Measurements from ENCODE around the gene BBS9.

BBS9 gene

GRCh38 chr7:33129806-33130153 is 416 bp downstream of the BBS9 start:
- DNase-seq (ENCODE audit: insufficient read length) (no peak), FAIRE-seq (no peak)
- TF ChIP-seq POLR2AphosphoS5 (IDR thresholded peaks at IDR 0.05; ENCODE audit: low read depth, low read length) = no peak
- TF ChIP-seq POLR2A (IDR thresholded peaks at IDR 0.05; ENCODE audit: low read depth, low read length) = no peak
- no peak for TF ChIP-seq TAF1 (IDR thresholded peaks at IDR 0.05; ENCODE audit: borderline replicate concordance, low read depth, low read length)

GRCh38 chr7:33130184-33130583 is 820 bp downstream of the BBS9 start:
- TF ChIP-seq POLR2AphosphoS5 (IDR thresholded peaks at IDR 0.05; ENCODE audit: low read depth, low read length) (no peak), POLR2A (IDR thresholded peaks at IDR 0.05; ENCODE audit: low read depth, low read length) (no peak), TAF1 (IDR thresholded peaks at IDR 0.05; ENCODE audit: borderline replicate concordance, low read depth, low read length) (no peak)
- no peak for DNase-seq (ENCODE audit: insufficient read length)
- no peak for FAIRE-seq

- DNase-seq (ENCODE audit: insufficient read length) (no peak), FAIRE-seq (no peak)
- TF ChIP-seq POLR2AphosphoS5 (IDR thresholded peaks at IDR 0.05; ENCODE audit: low read depth, low read length) (no peak), POLR2A (IDR thresholded peaks at IDR 0.05; ENCODE audit: low read depth, low read length) (no peak), TAF1 (IDR thresholded peaks at IDR 0.05; ENCODE audit: borderline replicate concordance, low read depth, low read length) (no peak)
These were observed 7.7 kb downstream of the BBS9 start for GRCh38 chr7:33137103-33137502.

GRCh38 chr7:33142585-33142984 is 13.2 kb downstream of the BBS9 start:
- TF ChIP-seq POLR2AphosphoS5 (IDR thresholded peaks at IDR 0.05; ENCODE audit: low read depth, low read length) = no peak
- TF ChIP-seq TAF1 (IDR thresholded peaks at IDR 0.05; ENCODE audit: borderline replicate concordance, low read depth, low read length) = no peak
- no peak for TF ChIP-seq POLR2A (IDR thresholded peaks at IDR 0.05; ENCODE audit: low read depth, low read length)
- DNase-seq (ENCODE audit: insufficient read length) (no peak), FAIRE-seq (no peak)

DNA sequence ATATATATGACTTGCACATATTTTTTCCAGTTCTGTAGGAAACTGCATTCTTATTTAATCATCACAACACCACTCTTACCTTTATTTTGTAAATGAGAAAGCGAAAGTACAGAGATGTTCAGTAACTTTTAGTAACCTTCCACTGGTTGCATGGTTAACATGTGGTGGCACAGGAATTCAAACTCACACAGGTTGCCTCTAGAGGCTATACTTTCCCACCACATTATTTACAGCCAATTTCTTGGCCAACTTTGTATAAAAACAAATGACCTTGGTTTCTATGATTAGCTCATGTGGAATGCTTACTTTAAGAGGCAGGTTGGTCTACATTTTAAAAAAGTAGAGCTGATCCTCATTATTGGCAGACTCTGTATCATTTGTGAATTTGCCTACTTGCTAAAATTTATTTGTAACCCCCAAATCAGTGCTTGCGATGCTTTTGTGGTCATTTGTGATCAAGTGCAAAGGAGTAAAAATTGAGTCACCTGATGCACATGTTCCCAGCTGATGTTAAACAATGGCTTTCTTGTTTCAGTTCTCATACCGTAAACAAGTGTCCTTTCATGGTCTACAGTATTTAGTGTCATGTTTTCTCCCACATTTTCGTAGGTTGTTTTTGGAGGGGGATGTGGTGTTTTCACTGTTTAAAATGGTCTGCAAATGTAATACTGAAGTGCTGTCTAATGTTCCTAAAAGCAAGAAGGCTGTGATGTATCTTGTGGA is 14.8 kb downstream of the BBS9 start:
- DNase-seq (ENCODE audit: insufficient read length) (no peak), FAIRE-seq (no peak)
- no peak for TF ChIP-seq TAF1 (IDR thresholded peaks at IDR 0.05; ENCODE audit: borderline replicate concordance, low read depth, low read length)
- TF ChIP-seq POLR2AphosphoS5 (IDR thresholded peaks at IDR 0.05; ENCODE audit: low read depth, low read length) = no peak
- no peak for TF ChIP-seq POLR2A (IDR thresholded peaks at IDR 0.05; ENCODE audit: low read depth, low read length)

GRCh38 chr7:33145156-33145555 is 15.8 kb downstream of the BBS9 start:
- no peak for TF ChIP-seq POLR2A (IDR thresholded peaks at IDR 0.05; ENCODE audit: low read depth, low read length)
- TF ChIP-seq POLR2AphosphoS5 (IDR thresholded peaks at IDR 0.05; ENCODE audit: low read depth, low read length) = no peak
- DNase-seq (ENCODE audit: insufficient read length) (no peak), FAIRE-seq (no peak)

DNA sequence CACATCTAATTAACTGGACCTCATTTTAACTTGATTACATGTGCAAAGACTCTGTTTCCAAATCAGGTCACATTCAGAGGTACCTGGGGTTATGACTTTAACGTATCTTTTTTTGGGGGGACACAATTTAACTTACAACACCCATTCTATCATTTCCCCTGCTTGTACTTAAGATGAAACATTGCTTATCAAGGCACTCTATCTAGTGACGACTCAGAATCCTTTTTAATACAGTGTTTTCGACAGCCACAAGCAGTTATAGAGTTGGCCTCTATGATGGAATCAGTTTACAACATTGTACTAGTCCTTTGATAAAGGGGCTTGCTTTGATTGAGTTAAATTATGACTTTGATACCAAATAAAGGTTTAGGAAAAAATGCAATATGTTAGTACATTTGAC is 22.7 kb downstream of the BBS9 start:
- DNase-seq (ENCODE audit: insufficient read length) (no peak), FAIRE-seq (no peak)
- TF ChIP-seq TAF1 (IDR thresholded peaks at IDR 0.05; ENCODE audit: borderline replicate concordance, low read depth, low read length) (no peak), POLR2AphosphoS5 (IDR thresholded peaks at IDR 0.05; ENCODE audit: low read depth, low read length) (no peak), POLR2A (IDR thresholded peaks at IDR 0.05; ENCODE audit: low read depth, low read length) (no peak)

GRCh38 chr7:33155811-33156210 is 26.4 kb downstream of the BBS9 start:
- FAIRE-seq (no peak), DNase-seq (ENCODE audit: insufficient read length) (no peak)
- TF ChIP-seq POLR2A (IDR thresholded peaks at IDR 0.05; ENCODE audit: low read depth, low read length) = no peak
- TF ChIP-seq POLR2AphosphoS5 (IDR thresholded peaks at IDR 0.05; ENCODE audit: low read depth, low read length) = no peak
- no peak for TF ChIP-seq TAF1 (IDR thresholded peaks at IDR 0.05; ENCODE audit: borderline replicate concordance, low read depth, low read length)

GRCh38 chr7:33156441-33156840 is 27.1 kb downstream of the BBS9 start:
- TF ChIP-seq TAF1 (IDR thresholded peaks at IDR 0.05; ENCODE audit: borderline replicate concordance, low read depth, low read length) (no peak), POLR2AphosphoS5 (IDR thresholded peaks at IDR 0.05; ENCODE audit: low read depth, low read length) (no peak), POLR2A (IDR thresholded peaks at IDR 0.05; ENCODE audit: low read depth, low read length) (no peak)
- DNase-seq (ENCODE audit: insufficient read length) = no peak
- FAIRE-seq = no peak

DNA sequence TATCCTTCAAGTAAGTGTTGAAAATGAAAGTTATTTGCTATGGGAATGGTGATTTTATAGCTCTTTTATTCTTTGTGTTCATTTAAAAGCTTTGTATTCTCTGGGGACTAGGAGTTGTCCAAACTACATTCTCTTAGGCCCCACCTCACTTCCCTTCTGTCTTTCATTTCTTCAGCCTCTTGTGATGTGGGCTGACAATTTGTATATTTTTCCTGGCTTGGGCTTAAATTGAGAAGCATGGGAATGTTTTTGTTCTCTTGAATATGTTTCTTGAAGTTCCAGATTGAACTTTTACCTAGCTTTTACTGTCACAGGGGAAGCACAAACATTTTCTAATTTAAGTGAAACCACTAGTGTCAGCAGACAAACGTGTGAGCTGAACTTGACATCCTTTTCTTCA is 27.9 kb downstream of the BBS9 start:
- FAIRE-seq (no peak), DNase-seq (ENCODE audit: insufficient read length) (no peak)
- TF ChIP-seq POLR2A (IDR thresholded peaks at IDR 0.05; ENCODE audit: low read depth, low read length) (no peak), TAF1 (IDR thresholded peaks at IDR 0.05; ENCODE audit: borderline replicate concordance, low read depth, low read length) (no peak), POLR2AphosphoS5 (IDR thresholded peaks at IDR 0.05; ENCODE audit: low read depth, low read length) (no peak)

DNA sequence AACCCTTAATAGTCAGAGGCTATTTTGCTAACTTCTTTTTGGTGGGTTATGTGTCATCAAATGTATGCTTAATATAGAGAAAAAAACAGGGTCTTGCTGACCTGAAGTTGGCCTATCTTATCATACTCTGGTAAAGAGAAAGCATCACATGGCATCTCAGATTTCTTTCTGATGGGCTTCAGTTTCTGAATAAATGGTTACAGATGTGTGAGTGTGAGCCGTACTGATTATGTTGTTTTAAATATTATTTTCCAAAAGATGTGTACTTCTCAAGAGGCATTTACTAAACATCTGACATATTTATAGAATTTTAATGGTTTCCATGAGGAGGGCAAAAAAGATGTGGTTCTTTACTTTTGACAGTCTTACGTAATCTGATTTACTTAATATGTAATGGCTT is 28.4 kb downstream of the BBS9 start:
- TF ChIP-seq POLR2AphosphoS5 (IDR thresholded peaks at IDR 0.05; ENCODE audit: low read depth, low read length) (no peak), POLR2A (IDR thresholded peaks at IDR 0.05; ENCODE audit: low read depth, low read length) (no peak), TAF1 (IDR thresholded peaks at IDR 0.05; ENCODE audit: borderline replicate concordance, low read depth, low read length) (no peak)
- FAIRE-seq = no peak

DNA sequence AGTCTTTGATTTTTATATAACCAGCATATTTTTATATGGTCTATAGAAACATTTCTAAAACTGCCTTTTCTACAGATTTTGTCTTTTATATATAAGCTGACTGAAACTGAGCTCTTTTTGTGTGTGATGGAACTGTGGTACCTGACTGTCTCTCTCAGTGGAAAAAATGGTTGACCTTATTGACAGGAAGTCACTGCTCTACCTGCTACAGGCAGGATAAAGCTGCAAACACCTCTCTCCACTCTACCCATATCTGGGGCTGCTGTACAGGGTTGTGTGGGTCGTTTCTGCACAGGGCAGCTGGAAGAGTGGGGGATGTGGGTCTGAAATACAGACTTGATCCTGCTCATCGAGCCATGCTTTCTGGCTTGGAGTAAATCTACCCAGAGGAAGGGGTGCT is 48.5 kb downstream of the BBS9 start:
- DNase-seq (ENCODE audit: insufficient read length) = no peak
- TF ChIP-seq POLR2A (IDR thresholded peaks at IDR 0.05; ENCODE audit: low read depth, low read length) (no peak), TAF1 (IDR thresholded peaks at IDR 0.05; ENCODE audit: borderline replicate concordance, low read depth, low read length) (no peak), POLR2AphosphoS5 (IDR thresholded peaks at IDR 0.05; ENCODE audit: low read depth, low read length) (no peak)
- FAIRE-seq = no peak

More for the DNA sequence above, 28.4 kb downstream of the BBS9 start:
- no peak for DNase-seq (ENCODE audit: insufficient read length)

Data from GM12892 (cell line).